ENCODE data around the gene PCNX3. TPM values are rescaled to one million over a fixed set of nuclear protein-coding genes. Genes with fewer than 3 reads are reported as not detected.
"Not testable (repeated sequence)": the region's sequence is repeated elsewhere in the genome, so short reads cannot be mapped to it uniquely, and the experiment has no call there.

The PCNX3 gene
- total RNA-seq, 1 donor from 2014 or later: 45.6 TPM

DNA sequence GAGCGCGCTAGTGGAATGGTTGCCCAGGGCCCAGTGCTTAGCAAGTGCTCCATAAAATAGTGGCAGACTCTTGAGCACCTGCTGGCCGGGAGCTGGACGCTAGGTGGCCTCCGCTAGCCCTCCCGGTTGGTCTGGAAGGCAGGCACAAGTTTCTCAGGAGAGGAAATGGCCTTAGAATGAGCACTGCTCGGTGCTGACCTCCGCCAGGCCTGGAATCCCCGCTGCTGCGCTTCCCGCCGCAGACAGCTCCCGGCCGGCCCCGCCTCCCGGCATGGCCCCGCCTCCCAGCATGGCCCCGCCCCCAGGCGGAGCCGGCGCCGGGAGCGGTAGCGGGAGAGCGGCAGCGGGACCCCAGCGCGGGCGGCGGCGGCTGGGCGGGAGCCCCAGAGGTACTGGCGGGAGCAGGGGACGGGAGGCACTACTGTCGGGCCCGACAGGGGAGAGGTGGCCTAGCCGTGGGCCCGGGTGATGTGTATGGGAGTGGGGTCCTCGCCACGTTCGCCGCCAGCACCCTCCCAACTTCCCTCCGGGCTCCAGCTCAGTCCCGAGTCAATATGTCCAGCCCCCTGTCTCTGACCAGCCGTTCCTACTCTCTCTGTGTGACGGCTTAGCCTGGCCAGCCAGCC, 22.3 kb downstream of the PCNX3 start, which contains the start of gene SIPA1:
Gene SIPA1, plus strand, starts transcription at position 308 of the 626 bp plus-strand sequence. CDS start 2,821 bp downstream, outside the sequence.
- Histone ChIP-seq H3K9ac (ENCODE audit: low read length) (peak within 1 kb of the TSS; percentile 86), H3K79me2 (ENCODE audit: insufficient read depth, low read length) (peaks cover 21% of the 10 kb centered on the region), H3K36me3 (ENCODE audit: insufficient read depth, low read length) (peaks cover 15% of the 10 kb centered on the region), H3K4me3 (ENCODE audit: insufficient read depth, low read depth, low read length) (peak within 1 kb of the TSS; percentile 76), H2AFZ (ENCODE audit: low read depth, low read length) (peak within 1 kb of the TSS; percentile 73), H4K20me1 (ENCODE audit: insufficient read depth, low read length) (peaks cover 41% of the 10 kb centered on the region), H3K27me3 (ENCODE audit: insufficient read depth, low read length) (no peaks in the 10 kb centered on the region), H3K9me3 (ENCODE audit: insufficient read depth, low read depth, low read length) (no peaks in the 10 kb centered on the region), H3K4me1 (ENCODE audit: insufficient read depth, low read length) (peaks cover 23% of the 10 kb centered on the region), H3K4me2 (ENCODE audit: low read length) (peak within 1 kb of the TSS; percentile 98), H3K27ac (ENCODE audit: low read depth, low read length) (peak within 1 kb of the TSS; percentile 62)
- FAIRE-seq: no peak
- Mint-ChIP-seq H3K36me3 (ENCODE audit: low read depth, unreplicated experiment) (peaks cover 11% of the 10 kb centered on the region), H3K4me1 (ENCODE audit: low read depth, unreplicated experiment) (peaks cover 6% of the 10 kb centered on the region), H3K27ac (ENCODE audit: unreplicated experiment) (peak within 1 kb of the TSS; percentile 72), H3K27me3 (ENCODE audit: low read depth, unreplicated experiment) (no peaks in the 10 kb centered on the region), H3K9me3 (ENCODE audit: unreplicated experiment) (no peaks in the 10 kb centered on the region), H3K4me3 (ENCODE audit: unreplicated experiment) (peak within 1 kb of the TSS; percentile 87)
- TF ChIP-seq, protein P1, sequence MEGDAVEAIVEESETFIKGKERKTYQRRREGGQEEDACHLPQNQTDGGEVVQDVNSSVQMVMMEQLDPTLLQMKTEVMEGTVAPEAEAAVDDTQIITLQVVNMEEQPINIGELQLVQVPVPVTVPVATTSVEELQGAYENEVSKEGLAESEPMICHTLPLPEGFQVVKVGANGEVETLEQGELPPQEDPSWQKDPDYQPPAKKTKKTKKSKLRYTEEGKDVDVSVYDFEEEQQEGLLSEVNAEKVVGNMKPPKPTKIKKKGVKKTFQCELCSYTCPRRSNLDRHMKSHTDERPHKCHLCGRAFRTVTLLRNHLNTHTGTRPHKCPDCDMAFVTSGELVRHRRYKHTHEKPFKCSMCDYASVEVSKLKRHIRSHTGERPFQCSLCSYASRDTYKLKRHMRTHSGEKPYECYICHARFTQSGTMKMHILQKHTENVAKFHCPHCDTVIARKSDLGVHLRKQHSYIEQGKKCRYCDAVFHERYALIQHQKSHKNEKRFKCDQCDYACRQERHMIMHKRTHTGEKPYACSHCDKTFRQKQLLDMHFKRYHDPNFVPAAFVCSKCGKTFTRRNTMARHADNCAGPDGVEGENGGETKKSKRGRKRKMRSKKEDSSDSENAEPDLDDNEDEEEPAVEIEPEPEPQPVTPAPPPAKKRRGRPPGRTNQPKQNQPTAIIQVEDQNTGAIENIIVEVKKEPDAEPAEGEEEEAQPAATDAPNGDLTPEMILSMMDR (IDR thresholded peaks at IDR 0.05; ENCODE audit: insufficient read depth, low read depth, low read length): peak; percentile 40
- no peak for TF ChIP-seq EZH2 (IDR thresholded peaks at IDR 0.05; ENCODE audit: insufficient read depth, low read length)
- DNase-seq (ENCODE audit: low read depth): peak; percentile 80

DNA sequence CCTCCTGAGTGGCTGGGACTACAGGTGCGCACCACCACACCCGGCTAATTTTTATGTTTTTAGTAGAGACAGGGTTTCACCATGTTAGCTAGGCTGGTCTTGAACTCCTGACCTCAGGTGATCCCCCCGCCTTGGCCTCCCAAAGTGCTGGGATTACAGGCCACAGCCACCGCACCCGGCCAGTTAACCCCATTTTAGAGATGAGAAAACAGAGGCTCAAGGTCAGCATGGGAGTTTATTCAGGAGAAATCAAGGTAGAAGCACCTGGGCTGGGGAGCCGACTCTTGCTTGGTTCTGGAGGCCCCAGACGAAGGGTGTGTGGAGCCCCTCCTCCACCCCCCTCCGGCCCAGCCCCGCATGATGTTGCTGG, 23.6 kb downstream of the PCNX3 start:
- not testable (repeated sequence) for H3K27me3 Mint-ChIP-seq (ENCODE audit: low read depth, unreplicated experiment); H3K27me3 ChIP-seq (ENCODE audit: insufficient read depth, low read length); H3K9me3 ChIP-seq (ENCODE audit: insufficient read depth, low read depth, low read length); H3K27ac ChIP-seq (ENCODE audit: low read depth, low read length); DNase-seq (ENCODE audit: low read depth); H2AFZ ChIP-seq (ENCODE audit: low read depth, low read length); H3K9ac ChIP-seq (ENCODE audit: low read length); H3K9me3 Mint-ChIP-seq (ENCODE audit: unreplicated experiment); H3K36me3 Mint-ChIP-seq (ENCODE audit: low read depth, unreplicated experiment); FAIRE-seq; H3K4me3 ChIP-seq (ENCODE audit: insufficient read depth, low read depth, low read length)
- Mint-ChIP-seq H3K27ac (ENCODE audit: unreplicated experiment) (peak overlapping the region; percentile 72), H3K4me3 (ENCODE audit: unreplicated experiment) (peak overlapping the region; percentile 87), H3K4me1 (ENCODE audit: low read depth, unreplicated experiment) (peaks cover 16% of the 10 kb centered on the region)
- Histone ChIP-seq H3K4me1 (ENCODE audit: insufficient read depth, low read length) (peaks cover 30% of the 10 kb centered on the region), H4K20me1 (ENCODE audit: insufficient read depth, low read length) (peaks cover 36% of the 10 kb centered on the region), H3K79me2 (ENCODE audit: insufficient read depth, low read length) (peaks cover 21% of the 10 kb centered on the region), H3K4me2 (ENCODE audit: low read length) (peak overlapping the region; percentile 98), H3K36me3 (ENCODE audit: insufficient read depth, low read length) (peaks cover 15% of the 10 kb centered on the region)

DNA sequence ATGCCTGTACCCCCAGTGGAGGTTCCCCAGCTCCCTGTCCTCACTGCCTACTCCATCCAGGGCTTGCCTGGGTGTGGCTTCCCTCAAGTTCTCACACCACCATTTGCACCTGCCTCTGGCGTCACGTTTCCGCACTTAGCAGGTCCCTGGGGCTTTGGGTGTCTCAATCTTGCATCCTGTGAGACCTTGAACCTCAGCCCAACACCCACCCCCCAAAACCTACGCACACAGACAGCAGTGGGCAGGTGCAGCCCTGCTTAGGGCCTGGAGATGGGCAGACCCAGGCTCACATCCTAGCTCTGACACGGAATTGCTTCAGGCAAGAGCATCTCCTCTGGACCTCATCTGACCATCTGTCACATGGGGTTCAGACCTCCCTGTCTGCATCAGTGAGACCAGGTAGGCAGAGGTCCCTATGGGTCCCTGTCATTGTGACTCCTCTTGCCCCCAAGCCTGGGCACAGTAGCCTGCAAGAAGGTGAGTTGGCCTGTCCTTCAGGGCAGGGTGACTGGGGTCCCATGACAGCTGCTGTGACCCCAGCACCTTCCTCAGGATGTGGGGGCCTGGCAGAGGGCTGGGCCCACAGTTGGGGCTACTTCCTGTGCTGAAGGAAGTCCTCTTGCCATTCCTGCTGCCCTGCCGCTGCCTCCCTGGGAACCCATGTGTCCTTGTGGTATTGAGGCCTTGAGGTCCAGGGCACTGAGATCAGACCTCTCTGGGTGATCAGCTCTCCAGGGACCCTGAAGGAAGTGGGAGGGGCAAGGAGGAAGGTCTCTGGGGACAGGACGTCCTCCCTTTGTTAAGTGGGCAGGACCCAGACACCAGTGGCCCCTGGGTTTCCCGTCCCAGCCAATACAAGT, 24.3 kb downstream of the PCNX3 start:
- no peak for FAIRE-seq

More for the DNA sequence above, 24.3 kb downstream of the PCNX3 start:
- Histone ChIP-seq H2AFZ (ENCODE audit: low read depth, low read length) (no peak overlapping the region), H3K9me3 (ENCODE audit: insufficient read depth, low read depth, low read length) (no peaks in the 10 kb centered on the region), H3K36me3 (ENCODE audit: insufficient read depth, low read length) (peaks cover 13% of the 10 kb centered on the region), H4K20me1 (ENCODE audit: insufficient read depth, low read length) (peaks cover 32% of the 10 kb centered on the region), H3K4me2 (ENCODE audit: low read length) (no peak overlapping the region), H3K27ac (ENCODE audit: low read depth, low read length) (no peak overlapping the region), H3K9ac (ENCODE audit: low read length) (no peak overlapping the region), H3K4me3 (ENCODE audit: insufficient read depth, low read depth, low read length) (no peak overlapping the region), H3K4me1 (ENCODE audit: insufficient read depth, low read length) (peaks cover 30% of the 10 kb centered on the region), H3K79me2 (ENCODE audit: insufficient read depth, low read length) (peaks cover 21% of the 10 kb centered on the region), H3K27me3 (ENCODE audit: insufficient read depth, low read length) (no peaks in the 10 kb centered on the region)
- H3K9me3 Mint-ChIP-seq (ENCODE audit: unreplicated experiment): no peaks in the 10 kb centered on the region
- peaks cover 9% of the 10 kb centered on the region for H3K36me3 Mint-ChIP-seq (ENCODE audit: low read depth, unreplicated experiment)
- H3K27ac Mint-ChIP-seq (ENCODE audit: unreplicated experiment): no peak overlapping the region
- no peaks in the 10 kb centered on the region for H3K27me3 Mint-ChIP-seq (ENCODE audit: low read depth, unreplicated experiment)
- TF ChIP-seq, protein P1 (IDR thresholded peaks at IDR 0.05; ENCODE audit: insufficient read depth, low read depth, low read length): no peak
- no peak for TF ChIP-seq EZH2 (IDR thresholded peaks at IDR 0.05; ENCODE audit: insufficient read depth, low read length)
- H3K4me3 Mint-ChIP-seq (ENCODE audit: unreplicated experiment): peak overlapping the region; percentile 34
- no peak for DNase-seq (ENCODE audit: low read depth)
- peaks cover 16% of the 10 kb centered on the region for H3K4me1 Mint-ChIP-seq (ENCODE audit: low read depth, unreplicated experiment)
